ENCODE results near the gene KLHL22. TPM values are rescaled to one million over a fixed set of nuclear protein-coding genes. Genes with fewer than 3 reads are reported as not detected.

Gene KLHL22
- total and polyA plus RNA-seq, 2 of the 4 experiments (the other 2 are of a cell fraction), result 27.1 to 30.1 TPM

- TF ChIP-seq NFE2L2 (IDR thresholded peaks at IDR 0.05; ENCODE audit: low read depth, low read length), result no peak
- TF ChIP-seq MAZ (IDR thresholded peaks at IDR 0.05; ENCODE audit: borderline replicate concordance, low read depth, low read length), result no peak
- TF ChIP-seq SMC3 (IDR thresholded peaks at IDR 0.05; ENCODE audit: low read depth, low read length), result no peak
- no peak for TF ChIP-seq RCOR1 (IDR thresholded peaks at IDR 0.05; ENCODE audit: insufficient replicate concordance, low read length)
- TF ChIP-seq RAD21 (IDR thresholded peaks at IDR 0.05; ENCODE audit: low read length), result no peak
- TF ChIP-seq MAFK (IDR thresholded peaks at IDR 0.05; ENCODE audit: low read depth, low read length), result no peak
Measured at GRCh38 chr22:20399866-20400605, 95.6 kb downstream of the KLHL22 start (continued).

DNA sequence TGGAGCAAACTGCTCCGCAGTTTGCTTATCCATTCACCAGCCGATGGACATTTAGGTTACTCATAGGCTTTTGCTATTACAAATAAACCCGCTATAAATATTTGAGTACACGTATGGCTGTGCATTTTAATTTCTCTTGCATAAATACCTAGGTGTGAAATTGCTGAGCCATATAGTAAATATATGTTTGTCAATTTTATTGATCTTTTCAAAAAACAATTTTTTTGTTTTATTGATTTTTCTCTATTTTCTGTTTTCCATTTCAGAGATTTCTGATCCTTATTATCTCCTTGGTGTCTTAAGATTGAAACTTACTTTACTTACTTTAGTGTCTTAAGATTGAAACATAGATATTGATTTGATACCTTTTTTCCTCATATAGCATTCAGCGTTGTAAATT is 97.2 kb downstream of the KLHL22 start:
- H2AFZ ChIP-seq (replicated peaks; ENCODE audit: low read length, poor library complexity), result no peak overlapping the region
- no peak overlapping the region for H3K14ac ChIP-seq (replicated peaks; ENCODE audit: low read depth, low read length)
- no peak overlapping the region for H3K4me3 ChIP-seq (ENCODE audit: insufficient read depth, low read depth, low read length)
- H4K91ac ChIP-seq (ENCODE audit: insufficient read depth, low read depth, low read length), result no peak overlapping the region
- no peak overlapping the region for H2BK120ac ChIP-seq (ENCODE audit: low read depth, low read length)
- H3K56ac ChIP-seq (ENCODE audit: extremely low read depth, insufficient read depth, low read length), result no peak overlapping the region
- no peak overlapping the region for H2AK9ac ChIP-seq (replicated peaks; ENCODE audit: low read depth, low read length, poor library complexity)
- no peak overlapping the region for H3K27ac ChIP-seq (ENCODE audit: insufficient read depth, low read length)
- ATAC-seq (ENCODE audit: low read depth) (no peak), DNase-seq (no peak)
- H2BK15ac ChIP-seq (ENCODE audit: low read depth, low read length), result no peak overlapping the region
- H2BK5ac ChIP-seq (ENCODE audit: low read depth, low read length, poor library complexity, severe bottlenecking), result no peak overlapping the region
- dilution Hi-C loops (cut with HindIII; ENCODE audit: low sequenced_read_pairs, unreplicated experiment) (no loop called here), in situ Hi-C loops (cut with MboI; ENCODE audit: low sequenced_read_pairs) (loop anchor here (10.0 kb wide), 1 partner anchor 56 kb away; no protein-coding TSS in a partner anchor), intact Hi-C loops (cut with micrococcal nuclease) (no loop called here)
- CTCF ChIA-PET, result no interaction called here
- H3K18ac ChIP-seq (ENCODE audit: low read depth, low read length), result no peak overlapping the region
- H3K9ac ChIP-seq (ENCODE audit: low read depth, low read length), result no peak overlapping the region
- no peaks in the 10 kb centered on the region for H3K9me3 ChIP-seq (ENCODE audit: control insufficient read depth, insufficient read depth, low read length)
- no peak overlapping the region for H3K4me2 ChIP-seq (ENCODE audit: low read depth, low read length)
- peaks cover 27% of the 10 kb centered on the region for H3K9me1 ChIP-seq (ENCODE audit: insufficient read depth, low read length)
- H4K5ac ChIP-seq (ENCODE audit: low read depth, low read length), result no peak overlapping the region
- H2AK5ac ChIP-seq (ENCODE audit: low read depth, low read length), result no peak overlapping the region
- H3K79me1 ChIP-seq (ENCODE audit: low read depth in 1 of 2, low read length in 2 of 2), result peaks cover 31 to 50% of the 10 kb centered on the region in 2 experiments
- POLR2A ChIA-PET (ENCODE audit: unreplicated experiment), result no interaction called here
- no peak overlapping the region for H3K23ac ChIP-seq (ENCODE audit: low read depth, low read length)
- WGBS, 2 experiments (ENCODE audit: extremely low coverage in 2 of 2, insufficient read length in 1 of 2), result no CpG with 5 or more reads among the region's 5 CpGs
- H2BK20ac ChIP-seq (ENCODE audit: low read depth, low read length), result no peak overlapping the region
- BruUV-seq (replicated peaks), result no TSS peak
- H4K8ac ChIP-seq (ENCODE audit: low read depth in 2 of 2, low read length in 2 of 2), result no peak overlapping the region
- TF ChIP-seq RAD21 (IDR thresholded peaks at IDR 0.05; ENCODE audit: low read length) (no peak), RCOR1 (IDR thresholded peaks at IDR 0.05; ENCODE audit: insufficient replicate concordance, low read length) (no peak), POLR2A (IDR thresholded peaks at IDR 0.05; ENCODE audit: low read depth, low read length) (no peak), MAFK (IDR thresholded peaks at IDR 0.05; ENCODE audit: low read depth, low read length) (no peak)
- TF ChIP-seq, protein P1, sequence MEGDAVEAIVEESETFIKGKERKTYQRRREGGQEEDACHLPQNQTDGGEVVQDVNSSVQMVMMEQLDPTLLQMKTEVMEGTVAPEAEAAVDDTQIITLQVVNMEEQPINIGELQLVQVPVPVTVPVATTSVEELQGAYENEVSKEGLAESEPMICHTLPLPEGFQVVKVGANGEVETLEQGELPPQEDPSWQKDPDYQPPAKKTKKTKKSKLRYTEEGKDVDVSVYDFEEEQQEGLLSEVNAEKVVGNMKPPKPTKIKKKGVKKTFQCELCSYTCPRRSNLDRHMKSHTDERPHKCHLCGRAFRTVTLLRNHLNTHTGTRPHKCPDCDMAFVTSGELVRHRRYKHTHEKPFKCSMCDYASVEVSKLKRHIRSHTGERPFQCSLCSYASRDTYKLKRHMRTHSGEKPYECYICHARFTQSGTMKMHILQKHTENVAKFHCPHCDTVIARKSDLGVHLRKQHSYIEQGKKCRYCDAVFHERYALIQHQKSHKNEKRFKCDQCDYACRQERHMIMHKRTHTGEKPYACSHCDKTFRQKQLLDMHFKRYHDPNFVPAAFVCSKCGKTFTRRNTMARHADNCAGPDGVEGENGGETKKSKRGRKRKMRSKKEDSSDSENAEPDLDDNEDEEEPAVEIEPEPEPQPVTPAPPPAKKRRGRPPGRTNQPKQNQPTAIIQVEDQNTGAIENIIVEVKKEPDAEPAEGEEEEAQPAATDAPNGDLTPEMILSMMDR (conservative IDR thresholded peaks at IDR 0.05; ENCODE audit: low read depth, low read length), result no peak
- peaks cover 13% of the 10 kb centered on the region for H3K4me1 ChIP-seq (ENCODE audit: control insufficient read depth, insufficient read depth, low read length)
- H4K20me1 ChIP-seq (ENCODE audit: insufficient read depth, low read length), result peaks cover 13% of the 10 kb centered on the region
- no peak overlapping the region for H3K4ac ChIP-seq (ENCODE audit: low read depth, low read length)
- H3K27me3 ChIP-seq (ENCODE audit: control insufficient read depth, insufficient read depth, low read length), result no peaks in the 10 kb centered on the region
- H3K36me3 ChIP-seq (ENCODE audit: control insufficient read depth, insufficient read depth, low read length), result peaks cover 18% of the 10 kb centered on the region; the same call in 1 of the 2 replicates

All from IMR-90 (cell line).